Limb (tissue), 2 donors: ENCODE data around the gene ARHGAP36.

Experiments
- DNase-seq, 2 donors: peaks; one replicate each; pipeline ENCODE4 v3.0.0-alpha.2; 2016; ENCODE audit errors: extremely low spot score in 2 of 2

ARHGAP36 gene, protein sequence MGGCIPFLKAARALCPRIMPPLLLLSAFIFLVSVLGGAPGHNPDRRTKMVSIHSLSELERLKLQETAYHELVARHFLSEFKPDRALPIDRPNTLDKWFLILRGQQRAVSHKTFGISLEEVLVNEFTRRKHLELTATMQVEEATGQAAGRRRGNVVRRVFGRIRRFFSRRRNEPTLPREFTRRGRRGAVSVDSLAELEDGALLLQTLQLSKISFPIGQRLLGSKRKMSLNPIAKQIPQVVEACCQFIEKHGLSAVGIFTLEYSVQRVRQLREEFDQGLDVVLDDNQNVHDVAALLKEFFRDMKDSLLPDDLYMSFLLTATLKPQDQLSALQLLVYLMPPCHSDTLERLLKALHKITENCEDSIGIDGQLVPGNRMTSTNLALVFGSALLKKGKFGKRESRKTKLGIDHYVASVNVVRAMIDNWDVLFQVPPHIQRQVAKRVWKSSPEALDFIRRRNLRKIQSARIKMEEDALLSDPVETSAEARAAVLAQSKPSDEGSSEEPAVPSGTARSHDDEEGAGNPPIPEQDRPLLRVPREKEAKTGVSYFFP

DNA sequence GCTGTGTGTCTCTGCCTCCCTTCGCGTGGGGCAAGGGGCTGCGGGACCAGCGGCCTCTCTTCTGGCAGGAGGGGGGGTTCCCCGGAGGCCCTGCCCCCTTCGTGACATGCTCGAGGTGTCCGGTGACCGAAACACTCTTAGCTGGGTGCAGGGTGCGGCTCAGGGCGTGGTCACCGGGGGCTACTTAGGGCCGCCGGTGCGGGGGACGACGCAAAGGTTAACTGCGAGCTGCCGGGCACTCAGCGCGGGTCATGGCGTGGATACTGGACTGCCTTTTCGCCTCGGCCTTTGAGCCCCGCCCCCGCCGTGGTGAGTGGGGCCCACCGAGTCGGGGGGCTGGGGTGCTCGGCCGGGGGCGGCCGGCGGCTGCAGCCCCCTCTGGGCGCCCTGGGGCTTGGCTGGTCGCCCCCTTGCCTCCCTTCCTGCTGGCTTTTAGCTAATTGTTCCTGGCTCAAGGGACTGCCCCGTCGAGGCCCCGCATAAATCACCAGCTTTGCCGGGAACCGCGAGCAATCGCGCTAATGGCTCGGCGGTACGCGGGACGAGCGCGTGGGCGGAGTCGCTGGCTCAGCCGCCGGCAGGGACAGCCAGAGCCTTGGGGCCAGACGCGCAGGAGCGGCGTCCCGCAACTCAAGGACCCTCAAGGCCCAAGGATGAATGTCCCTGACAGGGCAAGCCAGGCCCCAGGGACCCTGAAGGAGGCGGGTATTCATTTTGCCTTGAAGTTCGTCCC lies at the start of gene ARHGAP36:
TSS of gene ARHGAP36 (plus strand) at position 211 of the 733 bp plus-strand sequence. CDS start 23,320 bp downstream, outside the sequence.
- DNase-seq, result no peak

DNA sequence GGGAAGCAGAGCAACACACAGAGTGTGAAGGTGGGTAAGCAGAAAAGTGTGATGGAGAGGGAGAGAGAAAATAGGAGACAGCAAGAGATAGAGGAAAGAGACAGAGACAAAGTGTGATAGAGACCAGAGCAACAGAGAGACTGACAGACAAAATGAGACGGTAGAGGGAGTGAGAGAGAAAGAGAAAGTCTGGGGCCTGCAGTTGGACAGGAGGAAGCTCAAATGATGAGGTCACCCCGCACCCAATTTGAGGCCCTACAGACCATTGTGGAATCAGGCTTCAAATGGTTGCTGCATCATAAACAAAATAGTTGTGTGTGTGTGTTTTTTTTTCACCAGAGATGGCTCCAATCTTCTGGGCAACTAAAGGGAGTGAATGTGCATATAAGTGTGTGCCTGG lies 48.0 kb upstream of the ARHGAP36 start:
- DNase-seq, result no peak

DNA sequence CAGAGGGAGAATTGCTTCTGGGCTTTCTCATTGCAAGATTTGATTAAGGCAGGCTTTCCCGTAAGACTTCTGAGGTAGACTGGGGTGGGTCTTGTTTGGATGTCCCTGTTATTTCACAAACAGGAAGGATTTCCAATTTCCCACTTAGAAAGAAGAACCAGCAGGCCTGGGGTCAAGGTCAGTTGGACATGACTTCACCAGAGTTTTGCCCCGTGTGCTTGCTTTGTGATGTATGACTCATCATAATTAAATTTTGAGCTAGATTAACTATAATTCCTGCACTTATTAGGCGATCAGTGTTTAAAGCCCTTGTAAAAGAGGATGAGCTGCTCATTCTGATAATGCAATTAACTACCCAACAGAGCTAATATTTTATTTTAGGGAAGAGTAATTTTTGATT lies 32.8 kb upstream of the ARHGAP36 start:
- DNase-seq, result no peak

DNA sequence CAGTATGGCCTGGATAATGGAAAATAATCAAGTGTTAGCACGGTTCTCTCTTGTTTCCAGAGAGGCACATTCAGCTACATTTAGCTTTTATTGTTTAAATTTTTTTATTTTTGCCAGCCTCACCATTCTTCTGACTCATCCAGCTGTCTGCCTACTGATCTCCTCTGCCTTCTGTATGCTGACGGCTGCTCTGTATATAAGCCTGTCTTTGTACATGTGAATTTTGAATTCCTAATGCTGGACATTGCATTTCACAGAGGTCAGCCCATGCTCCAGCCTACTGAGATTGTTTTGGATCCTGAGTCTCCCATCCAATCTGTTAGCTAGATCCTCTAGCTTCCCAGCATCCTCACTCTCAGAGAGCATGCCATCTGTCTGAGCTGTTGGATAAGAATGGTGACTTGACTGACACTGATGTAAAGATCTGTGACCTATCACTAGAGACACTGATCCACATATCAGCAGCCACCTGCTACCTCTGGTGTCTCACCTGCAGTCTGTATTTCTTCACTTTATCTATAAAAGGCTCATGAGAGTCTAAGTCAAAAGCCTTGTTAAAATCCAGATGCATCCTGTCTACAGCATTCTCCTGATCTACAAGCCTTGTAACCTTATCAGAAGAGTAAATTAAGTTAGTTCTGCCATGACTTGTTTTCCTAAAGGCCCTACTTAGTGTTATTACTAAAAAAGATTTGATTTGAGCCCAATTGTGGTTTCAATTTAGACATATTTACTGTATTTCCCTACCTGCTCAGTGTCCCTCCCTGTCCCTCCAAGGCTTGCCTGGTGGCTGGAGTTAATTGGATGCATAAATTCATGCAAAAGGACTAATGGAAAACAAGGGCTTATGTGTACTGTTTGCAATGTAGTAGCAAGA lies 25.6 kb upstream of the ARHGAP36 start:
- DNase-seq, result no peak

DNA sequence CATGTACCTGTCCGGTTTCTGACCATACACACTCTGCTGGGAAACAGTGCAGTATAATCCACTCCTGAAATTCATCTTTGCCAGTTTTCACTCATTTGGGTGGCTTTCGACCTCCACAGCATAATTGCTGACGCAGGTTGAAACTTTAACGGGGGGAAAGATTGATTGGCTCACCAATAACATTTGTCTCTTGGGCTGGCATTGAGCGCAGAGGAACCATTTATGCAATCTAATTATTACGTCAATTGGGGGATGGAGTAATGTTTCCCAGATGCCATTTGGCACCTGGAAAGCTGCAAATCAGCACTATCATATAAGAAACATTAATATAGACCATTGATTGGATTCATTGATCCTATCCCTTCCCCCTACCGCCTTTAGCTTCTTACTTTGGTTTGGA lies 24.1 kb upstream of the ARHGAP36 start:
- DNase-seq, result no peak

DNA sequence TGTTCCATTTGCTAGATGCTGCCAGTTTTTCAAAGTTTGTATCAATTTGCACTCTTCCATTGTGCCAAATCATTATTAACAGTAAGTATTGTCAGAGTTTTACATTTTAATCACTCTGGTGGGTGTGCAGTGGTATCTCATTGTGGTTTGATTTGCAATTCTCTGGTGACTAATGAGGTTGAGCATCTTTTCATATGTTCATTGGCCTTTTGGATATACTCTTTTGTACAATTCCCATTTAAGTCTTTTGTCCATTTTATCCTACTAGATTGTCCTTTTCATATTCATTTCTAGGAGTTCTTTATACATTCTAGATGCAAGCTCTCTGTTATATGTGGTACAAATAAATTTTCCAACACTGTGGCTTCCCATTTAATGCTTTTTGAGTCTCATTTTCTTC lies 17.4 kb upstream of the ARHGAP36 start:
- no peak for DNase-seq

DNA sequence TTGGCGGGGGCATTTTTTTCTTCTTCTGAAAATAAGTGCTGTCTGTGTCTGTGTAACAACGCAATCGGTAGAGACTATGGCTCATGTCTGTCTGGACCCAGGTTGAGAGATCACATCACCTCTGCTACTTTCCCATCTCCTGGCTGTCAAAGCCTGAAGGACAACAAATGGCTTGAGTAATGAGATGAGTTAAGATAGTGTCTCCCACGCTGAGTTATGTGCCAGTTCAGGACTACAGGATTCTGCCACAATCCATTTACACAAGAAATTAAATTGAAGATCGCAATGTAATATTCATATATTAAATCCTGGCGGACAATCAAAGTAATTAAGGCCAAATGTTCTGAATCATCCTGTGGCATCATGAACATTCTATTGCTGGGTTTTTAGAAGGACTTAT lies 16.5 kb upstream of the ARHGAP36 start:
- no peak for DNase-seq

DNA sequence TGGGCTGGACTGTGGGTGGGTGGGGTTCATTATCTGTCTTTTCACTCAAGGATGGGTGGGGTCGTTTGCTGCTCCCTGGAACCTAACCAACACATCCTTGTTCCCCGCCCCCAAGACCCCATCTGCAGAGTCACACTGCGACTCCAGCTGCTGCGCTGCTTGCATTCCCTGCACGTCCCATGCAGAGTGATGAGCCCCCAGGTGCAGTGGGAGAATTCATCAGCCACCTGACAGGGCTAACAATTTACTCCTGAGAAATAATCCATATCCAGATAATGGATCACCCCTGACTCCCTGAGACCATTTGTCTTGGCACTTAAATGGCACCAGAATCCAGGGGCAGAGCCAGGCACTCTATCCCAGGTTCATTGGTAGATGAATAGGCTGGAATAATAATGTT lies 12.4 kb upstream of the ARHGAP36 start:
- no peak for DNase-seq

DNA sequence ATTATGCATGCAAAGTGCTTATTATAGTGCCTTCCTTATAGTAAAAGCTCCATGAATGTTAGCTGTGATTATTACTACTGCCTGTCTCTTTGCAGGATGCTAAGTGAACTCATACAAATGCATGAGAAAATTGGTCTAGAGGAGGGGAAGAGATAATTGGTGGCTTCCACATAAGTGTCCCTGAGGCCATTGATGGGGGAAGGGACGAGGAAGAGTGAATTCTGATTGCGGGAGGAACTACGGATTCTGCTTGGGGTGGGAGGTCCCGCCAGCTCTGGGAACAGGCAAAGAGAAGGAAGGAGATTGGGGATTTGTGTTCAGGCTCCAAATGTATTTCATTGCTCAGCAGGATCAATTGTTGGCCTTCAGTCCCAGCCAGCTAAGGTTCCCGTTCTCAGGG lies 11.6 kb upstream of the ARHGAP36 start:
- no peak for DNase-seq

DNA sequence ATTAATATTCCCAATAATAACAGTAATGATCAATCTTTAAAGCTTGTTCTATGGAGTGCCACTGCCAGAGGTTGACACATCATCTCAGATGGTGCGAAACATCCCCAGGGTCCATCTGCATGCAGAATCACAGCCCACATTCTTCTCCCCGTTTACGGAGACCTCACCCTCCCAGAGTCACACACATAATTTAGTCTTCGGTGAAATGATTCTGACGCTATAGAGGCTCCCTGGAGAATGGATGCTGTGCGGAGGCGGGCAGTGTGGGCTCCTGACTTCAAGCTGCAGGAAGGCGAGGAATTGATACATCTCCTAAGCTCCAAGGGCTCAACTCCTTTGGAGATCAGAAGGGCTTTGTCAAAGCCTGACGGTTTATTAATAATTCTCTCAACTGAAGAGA lies 11.0 kb upstream of the ARHGAP36 start:
- no peak for DNase-seq

DNA sequence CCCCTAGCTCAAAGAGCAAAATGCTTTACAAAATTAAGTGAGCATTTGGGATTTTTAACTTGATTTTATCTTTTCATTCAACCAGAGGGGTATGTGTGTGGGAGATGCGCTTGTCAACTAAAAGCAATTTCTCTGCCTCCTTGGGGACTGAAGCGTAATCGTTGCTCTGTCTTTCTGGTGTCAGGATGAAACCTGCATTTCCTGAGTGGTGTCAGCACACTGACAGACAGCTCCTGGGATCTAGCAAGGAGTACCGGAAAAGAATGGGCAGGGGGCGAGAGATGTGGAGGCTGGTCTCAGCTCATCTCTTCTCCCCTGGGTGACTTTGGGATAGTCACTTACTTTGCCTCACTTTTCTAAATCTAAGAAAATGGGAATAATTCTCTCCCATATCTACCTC lies 5.1 kb upstream of the ARHGAP36 start:
- no peak for DNase-seq

DNA sequence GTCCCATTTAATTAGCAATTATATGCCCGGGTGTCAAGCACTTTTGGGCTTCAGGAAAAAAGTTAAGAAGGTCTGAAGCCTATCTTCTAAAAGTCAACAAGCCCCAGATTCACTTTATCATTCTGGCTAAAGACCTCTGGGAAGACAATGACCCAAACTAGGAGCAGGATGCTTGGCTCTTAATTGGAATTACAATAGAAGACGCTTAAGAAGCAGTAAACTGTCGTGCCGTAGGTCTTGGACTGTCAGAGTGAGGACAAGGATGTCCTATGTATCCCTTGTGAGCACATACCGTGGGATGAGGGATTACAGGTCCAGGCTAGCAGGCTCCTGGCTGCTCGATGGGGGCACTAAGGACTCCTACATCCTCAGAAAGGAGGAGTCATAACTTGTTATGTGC lies 3.2 kb upstream of the ARHGAP36 start:
- DNase-seq, result no peak

DNA sequence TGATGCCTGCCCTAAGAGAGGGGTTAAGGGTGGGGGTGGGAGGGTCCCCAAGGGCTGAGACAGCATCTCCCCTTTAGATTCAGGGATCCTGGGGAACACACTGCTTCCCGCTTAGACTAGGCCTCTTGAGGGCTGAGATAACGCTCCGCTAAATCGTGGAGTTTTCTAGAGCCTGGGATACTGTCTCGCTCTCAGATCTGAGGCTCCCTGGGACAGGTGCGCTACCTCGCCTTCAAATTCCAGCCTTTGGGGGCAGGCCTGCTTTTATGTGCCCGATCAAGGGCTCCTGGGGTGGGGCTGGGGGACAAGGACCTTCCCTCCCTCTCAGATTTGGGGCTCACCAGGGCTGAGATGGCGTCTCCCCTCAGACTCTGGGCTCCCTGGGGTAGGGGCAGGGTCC lies 440 bp upstream of the ARHGAP36 start:
- no peak for DNase-seq

DNA sequence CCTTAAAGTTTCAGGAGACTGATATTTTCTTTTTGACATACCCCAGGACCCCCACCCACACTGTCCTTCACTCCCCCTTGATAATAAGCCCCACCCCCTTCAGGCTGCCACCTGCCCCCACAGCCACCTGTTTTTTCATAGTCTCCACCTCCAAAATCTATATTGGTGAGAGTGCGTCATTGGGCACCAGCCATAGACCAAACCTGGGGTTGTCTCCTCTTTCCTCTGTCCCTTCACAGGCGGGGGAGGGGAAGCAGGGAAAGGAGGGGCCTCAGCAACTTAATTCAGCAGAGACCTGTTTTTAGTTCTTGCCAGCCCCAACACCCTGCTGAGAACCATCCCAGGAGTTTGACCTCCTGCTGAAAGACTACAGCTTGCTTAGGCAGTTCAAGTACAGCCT lies 1.1 kb downstream of the ARHGAP36 start:
- no peak for DNase-seq

DNA sequence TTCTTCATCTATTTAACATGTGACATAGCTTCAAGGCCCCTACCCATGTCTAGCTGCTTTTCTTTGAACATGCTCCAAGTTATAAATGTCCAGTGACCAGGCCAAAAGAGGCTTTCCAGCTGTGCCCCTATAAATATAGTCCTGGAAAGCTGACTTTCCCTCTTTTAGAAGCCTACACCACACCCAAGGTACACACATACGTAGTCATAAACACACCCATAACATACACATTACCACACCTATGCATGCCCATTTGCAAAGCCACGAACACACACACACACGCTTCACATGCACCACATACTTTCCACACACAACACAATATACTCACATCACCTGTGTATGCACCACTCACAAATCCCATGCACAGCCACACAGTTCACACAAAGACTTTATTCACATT lies 2.0 kb downstream of the ARHGAP36 start:
- DNase-seq, result no peak

DNA sequence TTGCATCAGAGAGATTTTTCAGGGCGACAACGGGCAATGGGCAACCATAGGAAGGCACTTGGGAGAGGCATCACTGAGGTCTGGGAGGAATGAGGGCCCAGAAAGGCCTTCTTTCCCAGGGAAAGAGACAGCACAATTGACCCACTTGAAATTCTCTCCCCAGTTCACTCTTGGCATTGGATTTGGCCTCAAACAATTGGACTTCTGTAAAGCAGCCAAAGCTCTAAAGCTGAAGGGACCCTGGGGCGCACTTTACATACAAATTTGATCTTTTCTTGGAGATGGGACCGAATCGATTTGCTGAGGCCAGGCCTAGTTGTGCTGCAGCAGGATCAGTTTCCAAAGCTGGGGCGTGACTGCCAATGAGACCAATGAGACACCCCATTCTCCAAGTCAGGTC lies 3.2 kb downstream of the ARHGAP36 start:
- no peak for DNase-seq

DNA sequence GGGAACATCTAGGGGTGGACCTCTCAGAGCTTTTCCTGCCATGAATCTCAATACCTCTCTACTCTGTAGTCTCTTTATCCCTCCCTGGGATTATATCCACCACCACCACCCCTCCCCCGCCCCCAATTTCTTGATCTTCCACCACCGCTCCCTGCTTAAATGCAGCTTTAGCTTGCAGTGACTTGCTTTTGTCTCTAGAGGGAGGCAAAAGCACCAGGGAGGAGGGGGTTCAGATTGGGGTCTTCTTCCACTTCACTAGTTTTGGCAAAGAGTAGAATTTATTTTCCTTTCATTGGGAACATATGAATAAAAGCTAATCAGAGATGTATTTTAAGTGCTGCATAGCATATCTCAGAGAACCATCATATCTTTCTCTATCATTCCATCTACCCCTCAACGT lies 5.5 kb downstream of the ARHGAP36 start:
- no peak for DNase-seq

DNA sequence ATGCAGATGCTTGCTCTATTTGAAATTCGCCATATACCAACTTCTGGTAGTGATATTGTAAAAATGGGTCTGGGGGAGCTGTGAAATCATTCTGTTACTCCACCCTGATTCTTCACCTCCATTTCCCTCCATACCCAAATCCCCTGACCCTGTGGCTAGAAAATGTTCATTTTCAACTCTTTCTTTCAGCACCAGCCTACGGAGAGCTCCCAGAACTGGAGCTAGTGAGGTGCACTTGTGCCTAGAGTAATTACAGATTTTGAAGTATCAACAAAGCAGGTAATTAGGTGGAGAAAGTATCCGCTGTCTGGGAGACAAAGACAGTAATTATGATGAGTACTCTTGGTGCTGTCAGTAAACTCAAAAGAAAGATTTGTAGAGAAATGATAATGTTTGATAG lies 8.1 kb downstream of the ARHGAP36 start:
- no peak for DNase-seq

DNA sequence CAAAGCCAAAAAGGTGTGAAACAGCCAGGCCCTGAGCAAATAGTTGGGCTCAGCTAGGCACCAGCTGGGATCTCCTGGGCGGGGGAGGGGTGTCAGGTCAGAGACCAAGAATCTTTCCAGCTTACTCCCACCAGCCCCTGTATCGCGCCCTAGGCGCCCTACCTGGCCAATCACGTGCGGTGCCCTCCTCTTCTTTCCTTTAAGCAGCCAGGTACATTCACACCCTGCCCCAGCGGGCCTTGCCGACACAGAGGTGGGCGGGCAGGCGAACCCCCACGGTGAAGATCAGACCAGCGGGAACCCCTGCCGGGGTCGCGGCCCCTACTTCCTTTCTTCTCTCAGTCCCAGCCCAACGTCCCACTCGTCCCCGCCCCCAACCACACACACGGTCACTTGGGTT lies 9.1 kb downstream of the ARHGAP36 start:
- DNase-seq, result no peak

DNA sequence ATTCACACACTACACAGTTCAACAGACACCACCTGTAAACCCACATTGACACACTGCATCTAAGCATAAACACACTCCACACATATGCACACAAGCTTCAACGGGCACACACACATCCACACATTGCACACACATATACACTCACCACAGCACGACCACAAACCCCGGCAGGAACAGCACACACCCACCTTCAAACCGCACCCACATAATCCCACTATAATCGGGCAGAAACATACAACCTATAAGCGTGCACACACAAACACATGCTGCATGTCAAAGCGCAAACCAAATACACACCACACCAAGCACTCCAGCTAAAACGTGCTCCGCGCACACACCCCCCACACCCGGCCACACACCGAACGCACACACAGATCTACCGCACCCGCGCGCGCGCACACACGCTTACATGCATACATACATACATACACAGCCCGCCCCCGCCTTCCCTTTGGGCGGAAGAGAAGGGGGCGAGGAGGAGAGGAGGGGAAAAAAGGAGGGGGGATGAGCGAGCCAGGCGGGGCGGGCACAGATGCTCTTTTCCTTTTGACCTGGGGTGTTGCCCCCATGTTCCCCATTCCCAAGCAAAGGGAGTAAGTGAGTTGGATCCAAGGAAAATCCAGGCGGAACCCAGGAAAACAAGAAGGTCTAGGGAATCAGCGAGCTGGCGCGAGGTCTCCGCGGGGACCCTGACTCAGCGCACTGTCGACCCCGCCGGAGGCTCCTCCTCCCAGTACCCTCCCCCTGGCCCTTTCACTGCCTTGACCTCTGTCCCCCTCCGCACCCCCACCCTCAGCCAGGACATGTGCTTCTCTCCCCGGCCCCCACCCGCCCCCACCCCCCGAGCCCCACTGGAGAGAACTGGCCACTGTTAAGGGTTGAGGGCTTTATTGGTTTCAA lies 9.9 kb downstream of the ARHGAP36 start:
- DNase-seq, result no peak
